ENCODE measurements around the gene PAEP. TPM values are rescaled to one million over a fixed set of nuclear protein-coding genes. Genes with fewer than 3 reads are reported as not detected.

The PAEP gene
- total RNA-seq, 3 donors from 2014 or later (not counting 1 experiment from before 2014, with no cell fraction given): not detected

- Histone ChIP-seq H3K4me1 (ENCODE audit: control insufficient read depth, insufficient read depth, low read length) (peaks cover 3% of the 10 kb centered on the region), H3K36me3 (ENCODE audit: control insufficient read depth, insufficient read depth, low read length) (no peaks in the 10 kb centered on the region), H3K9me3 (ENCODE audit: control insufficient read depth, insufficient read depth, low read length) (no peaks in the 10 kb centered on the region), H3K27me3 (ENCODE audit: control insufficient read depth, insufficient read depth, low read length) (no peaks in the 10 kb centered on the region), H3K4me3 (ENCODE audit: low read length) (no peak overlapping the region), H3K27ac (ENCODE audit: low read length) (no peak overlapping the region)
- no peak for ATAC-seq
- Mint-ChIP-seq H3K27me3 (ENCODE audit: low read depth in 2 of 2) (no peaks in the 10 kb centered on the region), H3K4me1 (no peaks in the 10 kb centered on the region), H3K27ac (no peak overlapping the region), H3K36me3 (no peaks in the 10 kb centered on the region), H3K4me3 (no peak overlapping the region), H3K9me3 (peaks cover 0 to 2% of the 10 kb centered on the region in 2 donors)
- intact Hi-C loops (cut with micrococcal nuclease): no loop called here
- WGBS (ENCODE audit: insufficient coverage): 88% methylated on average over 14 of the region's 14 CpGs
- no peak for DNase-seq
- no peak for TF ChIP-seq CTCF (IDR thresholded peaks at IDR 0.05)
These were observed 43.8 kb downstream of the PAEP start for GRCh38 chr9:135605238-135605781.

GRCh38 chr9:135606885-135607259 is 45.3 kb downstream of the PAEP start:
- peaks cover 3% of the 10 kb centered on the region for H3K4me1 ChIP-seq (ENCODE audit: control insufficient read depth, insufficient read depth, low read length)
- intact Hi-C loops (cut with micrococcal nuclease): no loop called here
- ATAC-seq (no peak), DNase-seq (no peak)
- no peaks in the 10 kb centered on the region for H3K9me3 ChIP-seq (ENCODE audit: control insufficient read depth, insufficient read depth, low read length)
- WGBS (ENCODE audit: insufficient coverage): 91% methylated on average over 11 of the region's 11 CpGs
- no peaks in the 10 kb centered on the region for H3K4me1 Mint-ChIP-seq
- peaks cover 0 to 2% of the 10 kb centered on the region in 2 donors for H3K9me3 Mint-ChIP-seq
- H3K27me3 ChIP-seq (ENCODE audit: control insufficient read depth, insufficient read depth, low read length): no peaks in the 10 kb centered on the region
- no peaks in the 10 kb centered on the region for H3K36me3 Mint-ChIP-seq
- H3K27me3 Mint-ChIP-seq (ENCODE audit: low read depth in 2 of 2): no peaks in the 10 kb centered on the region
- H3K4me3 Mint-ChIP-seq: no peak overlapping the region
- H3K36me3 ChIP-seq (ENCODE audit: control insufficient read depth, insufficient read depth, low read length): no peaks in the 10 kb centered on the region
- no peak for TF ChIP-seq CTCF (IDR thresholded peaks at IDR 0.05)
- H3K27ac Mint-ChIP-seq: no peak overlapping the region
- no peak overlapping the region for H3K27ac ChIP-seq (ENCODE audit: low read length)
- no peak overlapping the region for H3K4me3 ChIP-seq (ENCODE audit: low read length)

- intact Hi-C loops (cut with micrococcal nuclease): no loop called here
- no peaks in the 10 kb centered on the region for H3K27me3 ChIP-seq (ENCODE audit: control insufficient read depth, insufficient read depth, low read length)
- H3K9me3 Mint-ChIP-seq: peaks cover 0 to 2% of the 10 kb centered on the region in 2 donors
- H3K4me1 Mint-ChIP-seq: no peaks in the 10 kb centered on the region
- no peak for TF ChIP-seq CTCF (IDR thresholded peaks at IDR 0.05)
- peaks cover 3% of the 10 kb centered on the region for H3K4me1 ChIP-seq (ENCODE audit: control insufficient read depth, insufficient read depth, low read length)
- H3K27ac ChIP-seq (ENCODE audit: low read length): no peak overlapping the region
- no peak overlapping the region for H3K4me3 Mint-ChIP-seq
- ATAC-seq (no peak), DNase-seq (no peak)
- no peaks in the 10 kb centered on the region for H3K27me3 Mint-ChIP-seq (ENCODE audit: low read depth in 2 of 2)
- no peaks in the 10 kb centered on the region for H3K36me3 ChIP-seq (ENCODE audit: control insufficient read depth, insufficient read depth, low read length)
- WGBS (ENCODE audit: insufficient coverage): 84% methylated on average over 25 of the region's 25 CpGs
- H3K9me3 ChIP-seq (ENCODE audit: control insufficient read depth, insufficient read depth, low read length): no peaks in the 10 kb centered on the region
- H3K27ac Mint-ChIP-seq: no peak overlapping the region
- no peaks in the 10 kb centered on the region for H3K36me3 Mint-ChIP-seq
- H3K4me3 ChIP-seq (ENCODE audit: low read length): no peak overlapping the region
These were observed 46.1 kb downstream of the PAEP start for GRCh38 chr9:135607401-135608293.

Measured in natural killer cell (primary cell).